Neural crest cell (in vitro differentiated cells): ENCODE data around the gene ZNRF1. TPM values are rescaled to one million over a fixed set of nuclear protein-coding genes. Genes with fewer than 3 reads are reported as not detected.

Source experiments
- DNase-seq: peaks from one replicate; pipeline ENCODE4 v3.0.0; 2021; ENCODE audit warnings: low read depth, mixed read lengths, low spot score
- H3K27ac Mint-ChIP-seq: one replicate; pipeline ENCODE4 v1.8.0; 2021; ENCODE audit warnings: mild to moderate bottlenecking, mixed read lengths; ENCODE audit not compliant: unreplicated experiment
- H3K27me3 Mint-ChIP-seq: 2 replicates; pipeline ENCODE4 v1.8.0; 2021; ENCODE audit warnings: low read depth, mild to moderate bottlenecking, mixed read lengths
- H3K36me3 Mint-ChIP-seq: 2 replicates; pipeline ENCODE4 v1.8.0; 2021; ENCODE audit warnings: low read depth, mild to moderate bottlenecking, mixed read lengths
- H3K4me1 Mint-ChIP-seq: 2 replicates; pipeline ENCODE4 v1.8.0; 2021; ENCODE audit warnings: mixed read lengths
- H3K4me3 Mint-ChIP-seq: one replicate; pipeline ENCODE4 v1.8.0; 2021; ENCODE audit warnings: mild to moderate bottlenecking, mixed read lengths
- H3K9me3 Mint-ChIP-seq: 2 replicates; pipeline ENCODE4 v1.8.0; 2021; ENCODE audit warnings: mixed read lengths
- total RNA-seq: library from RNA; stranded (reverse); gene quantifications from 2 replicates; pipeline ENCODE4 v1.2.1, GENCODE V29; 2021
- TF ChIP-seq, protein P1 (sequence below): fragments of 200-600 bp; sonication (generic); conservative IDR thresholded peaks from 2 replicates; pipeline ENCODE4 v1.5.0; 2021; ENCODE audit warnings: antibody characterized with exemption, mild to moderate bottlenecking

The ZNRF1 gene
- total RNA-seq, 1 donor from 2014 or later, result 48.4 TPM

- H3K27me3 Mint-ChIP-seq, result no peaks in the 10 kb centered on the region
These were observed 7.0 kb upstream of the ZNRF1 start for GRCh38 chr16:74991593-74992403.

DNA sequence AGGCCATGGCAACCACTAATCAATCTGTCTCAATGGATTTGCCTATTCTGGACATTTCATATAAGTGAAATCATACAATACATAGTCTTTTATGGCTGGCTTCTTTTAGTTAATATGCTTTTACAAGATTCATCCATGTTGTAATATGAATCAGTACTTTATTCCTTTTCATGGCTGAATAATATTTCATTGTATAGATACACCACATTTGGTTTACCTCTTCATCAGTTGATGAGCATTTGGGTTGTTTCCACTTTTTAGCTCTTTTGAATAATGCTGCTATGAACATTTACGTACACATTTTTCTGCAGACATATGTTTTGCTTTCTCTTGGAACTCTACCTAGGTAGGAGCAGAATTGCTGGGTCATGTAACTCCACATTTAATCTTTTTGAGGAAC, 2.8 kb upstream of the ZNRF1 start:
- Mint-ChIP-seq H3K4me3 (peak overlapping the region; percentile 59), H3K27ac (no peak overlapping the region), H3K36me3 (no peaks in the 10 kb centered on the region), H3K27me3 (peaks cover 2% of the 10 kb centered on the region), H3K4me1 (peaks cover 28% of the 10 kb centered on the region), H3K9me3 (no peaks in the 10 kb centered on the region)
- TF ChIP-seq, protein P1, sequence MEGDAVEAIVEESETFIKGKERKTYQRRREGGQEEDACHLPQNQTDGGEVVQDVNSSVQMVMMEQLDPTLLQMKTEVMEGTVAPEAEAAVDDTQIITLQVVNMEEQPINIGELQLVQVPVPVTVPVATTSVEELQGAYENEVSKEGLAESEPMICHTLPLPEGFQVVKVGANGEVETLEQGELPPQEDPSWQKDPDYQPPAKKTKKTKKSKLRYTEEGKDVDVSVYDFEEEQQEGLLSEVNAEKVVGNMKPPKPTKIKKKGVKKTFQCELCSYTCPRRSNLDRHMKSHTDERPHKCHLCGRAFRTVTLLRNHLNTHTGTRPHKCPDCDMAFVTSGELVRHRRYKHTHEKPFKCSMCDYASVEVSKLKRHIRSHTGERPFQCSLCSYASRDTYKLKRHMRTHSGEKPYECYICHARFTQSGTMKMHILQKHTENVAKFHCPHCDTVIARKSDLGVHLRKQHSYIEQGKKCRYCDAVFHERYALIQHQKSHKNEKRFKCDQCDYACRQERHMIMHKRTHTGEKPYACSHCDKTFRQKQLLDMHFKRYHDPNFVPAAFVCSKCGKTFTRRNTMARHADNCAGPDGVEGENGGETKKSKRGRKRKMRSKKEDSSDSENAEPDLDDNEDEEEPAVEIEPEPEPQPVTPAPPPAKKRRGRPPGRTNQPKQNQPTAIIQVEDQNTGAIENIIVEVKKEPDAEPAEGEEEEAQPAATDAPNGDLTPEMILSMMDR, result no peak
- no peak for DNase-seq

More at GRCh38 chr16:74991593-74992403, 7.0 kb upstream of the ZNRF1 start:
- H3K4me1 Mint-ChIP-seq, result peaks cover 10% of the 10 kb centered on the region
- TF ChIP-seq, protein P1, result no peak
- H3K4me3 Mint-ChIP-seq, result peak overlapping the region; percentile 21
- H3K27ac Mint-ChIP-seq, result no peak overlapping the region
- H3K9me3 Mint-ChIP-seq, result no peaks in the 10 kb centered on the region
- DNase-seq, result no peak
- H3K36me3 Mint-ChIP-seq, result no peaks in the 10 kb centered on the region

- no peaks in the 10 kb centered on the region for H3K36me3 Mint-ChIP-seq
- peak overlapping the region; percentile 59 for H3K4me3 Mint-ChIP-seq
- DNase-seq, result no peak
- TF ChIP-seq, protein P1, result no peak
- H3K4me1 Mint-ChIP-seq, result peaks cover 32% of the 10 kb centered on the region
- H3K9me3 Mint-ChIP-seq, result no peaks in the 10 kb centered on the region
- H3K27ac Mint-ChIP-seq, result no peak overlapping the region
- H3K27me3 Mint-ChIP-seq, result peaks cover 2% of the 10 kb centered on the region
These were observed 1.8 kb upstream of the ZNRF1 start for GRCh38 chr16:74997042-74997491.

DNA sequence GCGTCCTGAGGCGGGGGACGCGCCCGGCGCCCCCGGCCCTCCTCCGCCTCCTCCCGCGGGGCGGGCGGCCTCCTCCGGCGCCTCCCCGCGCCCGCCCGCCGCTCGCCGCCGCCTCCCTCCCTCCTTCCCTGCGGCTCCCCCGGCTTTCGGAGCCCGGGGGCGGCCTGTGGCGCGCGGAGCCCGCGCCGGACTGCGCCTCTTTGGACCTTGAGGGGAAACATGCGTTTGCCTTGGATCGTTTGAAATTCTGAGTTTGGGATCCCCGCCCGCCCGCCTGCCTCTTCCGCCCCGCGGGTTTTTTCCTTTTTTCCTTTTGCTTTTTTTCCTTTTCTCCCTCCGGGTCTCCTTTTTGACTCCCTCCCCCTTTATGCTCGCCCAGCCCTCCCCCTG, 390 bp downstream of the ZNRF1 start:
- Mint-ChIP-seq H3K27me3 (peaks cover 2% of the 10 kb centered on the region), H3K4me3 (peak overlapping the region; percentile 82), H3K27ac (peak overlapping the region; percentile 65), H3K4me1 (peaks cover 34% of the 10 kb centered on the region), H3K36me3 (no peaks in the 10 kb centered on the region), H3K9me3 (no peaks in the 10 kb centered on the region)
- peak; percentile 23 for DNase-seq
- TF ChIP-seq, protein P1, result no peak

DNA sequence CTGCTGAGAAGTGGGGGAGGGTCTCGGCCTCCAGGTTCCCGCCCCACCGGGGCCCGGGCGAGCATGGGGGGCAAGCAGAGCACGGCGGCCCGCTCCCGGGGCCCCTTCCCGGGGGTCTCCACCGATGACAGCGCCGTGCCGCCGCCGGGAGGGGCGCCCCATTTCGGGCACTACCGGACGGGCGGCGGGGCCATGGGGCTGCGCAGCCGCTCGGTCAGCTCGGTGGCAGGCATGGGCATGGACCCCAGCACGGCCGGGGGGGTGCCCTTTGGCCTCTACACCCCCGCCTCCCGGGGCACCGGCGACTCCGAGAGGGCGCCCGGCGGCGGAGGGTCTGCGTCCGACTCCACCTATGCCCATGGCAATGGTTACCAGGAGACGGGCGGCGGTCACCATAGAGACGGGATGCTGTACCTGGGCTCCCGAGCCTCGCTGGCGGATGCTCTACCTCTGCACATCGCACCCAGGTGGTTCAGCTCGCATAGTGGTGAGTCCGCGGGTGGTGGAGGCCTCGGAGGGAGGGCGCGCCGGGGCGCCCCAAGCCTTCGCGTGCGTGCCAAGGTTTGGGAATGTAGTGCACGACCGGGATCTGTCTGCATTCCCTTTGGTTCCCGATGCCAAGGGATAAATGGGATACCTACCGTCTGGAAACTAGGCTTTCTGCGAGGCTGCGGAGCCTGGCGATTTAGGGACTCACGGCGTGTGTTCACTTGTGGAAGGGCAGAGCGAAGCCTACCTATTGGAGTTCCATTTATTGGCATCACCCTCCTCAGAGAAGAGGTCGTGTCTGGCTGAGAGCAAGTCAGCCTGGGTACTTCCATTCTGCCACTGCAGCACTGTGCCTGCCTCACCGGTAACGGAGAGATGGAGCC, 1.0 kb downstream of the ZNRF1 start:
- peak; percentile 7 for DNase-seq
- peaks cover 2% of the 10 kb centered on the region for H3K27me3 Mint-ChIP-seq
- H3K36me3 Mint-ChIP-seq, result no peaks in the 10 kb centered on the region
- H3K27ac Mint-ChIP-seq, result peak overlapping the region; percentile 84
- no peaks in the 10 kb centered on the region for H3K9me3 Mint-ChIP-seq
- H3K4me3 Mint-ChIP-seq, result peak overlapping the region; percentile 88
- TF ChIP-seq, protein P1, result no peak
- H3K4me1 Mint-ChIP-seq, result peaks cover 34% of the 10 kb centered on the region
